ENCODE results near the gene GDAP1L1. TPM values are rescaled to one million over a fixed set of nuclear protein-coding genes. Genes with fewer than 3 reads are reported as not detected.

GDAP1L1 gene
- total and polyA plus RNA-seq, 8 donors: 0.25 to 1.5 (median 0.61) TPM; not detected in 3

GRCh38 chr20:44253528-44253927, 6.4 kb downstream of the GDAP1L1 start:
- DNase-seq: no peak
- Histone ChIP-seq H3K27ac (no peak overlapping the region), H3K27me3 (peaks cover 0 to 16% (median 5%) of the 10 kb centered on the region in 3 donors), H3K36me3 (no peaks in the 10 kb centered on the region), H3K9me3 (no peaks in the 10 kb centered on the region), H3K4me3 (no peak overlapping the region), H3K4me1 (no peaks in the 10 kb centered on the region)
- intact Hi-C loops (cut with DNase I; ENCODE audit: low total_unique reads): no loop called here
- WGBS, 5 donors: 72 to 92% (median 79%) methylated on average over 2 to 3 of the region's 3 CpGs
- TF ChIP-seq POLR2AphosphoS5 (IDR thresholded peaks at IDR 0.05) (no peak), EP300 (IDR thresholded peaks at IDR 0.05) (no peak), POLR2A (IDR thresholded peaks at IDR 0.05) (no peak), CTCF (IDR thresholded peaks at IDR 0.05) (no peak)

GRCh38 chr20:44254073-44254472, 7.0 kb downstream of the GDAP1L1 start:
- H3K27me3 ChIP-seq: peaks cover 0 to 10% (median 3%) of the 10 kb centered on the region in 3 donors
- WGBS, 5 donors: 76 to 84% (median 83%) methylated on average over 8 of the region's 8 CpGs
- intact Hi-C loops (cut with DNase I; ENCODE audit: low total_unique reads): no loop called here
- no peak overlapping the region for H3K27ac ChIP-seq
- no peaks in the 10 kb centered on the region for H3K4me1 ChIP-seq
- no peaks in the 10 kb centered on the region for H3K36me3 ChIP-seq
- no peak overlapping the region for H3K4me3 ChIP-seq
- H3K9me3 ChIP-seq: no peaks in the 10 kb centered on the region
- DNase-seq: no peak
- no peak for TF ChIP-seq CTCF (IDR thresholded peaks at IDR 0.05)
- TF ChIP-seq EP300 (IDR thresholded peaks at IDR 0.05): no peak
- no peak for TF ChIP-seq POLR2A (IDR thresholded peaks at IDR 0.05)
- no peak for TF ChIP-seq POLR2AphosphoS5 (IDR thresholded peaks at IDR 0.05)

- Histone ChIP-seq H3K9me3 (no peaks in the 10 kb centered on the region), H3K4me1 (no peaks in the 10 kb centered on the region), H3K36me3 (no peaks in the 10 kb centered on the region), H3K27ac (no peak overlapping the region), H3K27me3 (no peaks in the 10 kb centered on the region), H3K4me3 (no peak overlapping the region)
- no peak for DNase-seq
- TF ChIP-seq CTCF (IDR thresholded peaks at IDR 0.05): no peak
- TF ChIP-seq POLR2A (IDR thresholded peaks at IDR 0.05): no peak
- TF ChIP-seq POLR2AphosphoS5 (IDR thresholded peaks at IDR 0.05): no peak
- TF ChIP-seq EP300 (IDR thresholded peaks at IDR 0.05): no peak
- 92 to 97% (median 96%) methylated on average over 1 of the region's 1 CpG for WGBS, 5 donors
- intact Hi-C loops (cut with DNase I; ENCODE audit: low total_unique reads): no loop called here
These were observed 8.8 kb downstream of the GDAP1L1 start for GRCh38 chr20:44255942-44256341.

GRCh38 chr20:44256961-44257360, 9.9 kb downstream of the GDAP1L1 start:
- WGBS, 5 donors: 86 to 94% (median 90%) methylated on average over 6 to 21 of the region's 21 CpGs
- Histone ChIP-seq H3K4me1 (no peaks in the 10 kb centered on the region), H3K4me3 (no peak overlapping the region), H3K9me3 (no peaks in the 10 kb centered on the region), H3K27ac (no peak overlapping the region), H3K36me3 (no peaks in the 10 kb centered on the region), H3K27me3 (no peaks in the 10 kb centered on the region)
- intact Hi-C loops (cut with DNase I; ENCODE audit: low total_unique reads): no loop called here
- DNase-seq: no peak
- TF ChIP-seq POLR2A (IDR thresholded peaks at IDR 0.05) (no peak), EP300 (IDR thresholded peaks at IDR 0.05) (no peak), CTCF (IDR thresholded peaks at IDR 0.05) (no peak), POLR2AphosphoS5 (IDR thresholded peaks at IDR 0.05) (no peak)

Data from stomach (tissue), 9 donors.